Glomerular endothelial cell (primary cell): ENCODE measurements around the gene PI4KA. TPM values are rescaled to one million over a fixed set of nuclear protein-coding genes. Genes with fewer than 3 reads are reported as not detected.
"Not testable (repeated sequence)": the region's sequence is repeated elsewhere in the genome, so short reads cannot be mapped to it uniquely, and the experiment has no call there.

ENCODE experiments used
- DNase-seq: peaks from one replicate; pipeline ENCODE4 v3.0.0-alpha.2; 2011; ENCODE audit warnings: low read depth, low spot score; ENCODE audit errors: extremely low read depth
- total RNA-seq: library from RNA; depleted of rRNA; stranded (reverse); fragments of >200 nt; gene quantifications from 2 replicates; pipeline ENCODE4 v1.2.3, GENCODE V29; 2015

PI4KA gene
- total RNA-seq, 1 donor from 2014 or later, result 62.8 TPM

GRCh38 chr22:20671409-20672081, 187.1 kb downstream of the PI4KA start:
- no peak for DNase-seq

GRCh38 chr22:20670457-20671261, 188.0 kb downstream of the PI4KA start:
- not testable (repeated sequence) for DNase-seq

GRCh38 chr22:20669884-20670283, 188.7 kb downstream of the PI4KA start:
- DNase-seq, result not testable (repeated sequence)

- DNase-seq, result not testable (repeated sequence)
Observed at GRCh38 chr22:20669471-20669870, 189.1 kb downstream of the PI4KA start.

GRCh38 chr22:20668769-20669168, 189.8 kb downstream of the PI4KA start:
- DNase-seq, result not testable (repeated sequence)

GRCh38 chr22:20668226-20668625, 190.4 kb downstream of the PI4KA start:
- DNase-seq, result not testable (repeated sequence)

GRCh38 chr22:20667548-20667947, 191.1 kb downstream of the PI4KA start:
- DNase-seq, result not testable (repeated sequence)

- no peak for DNase-seq
Observed at GRCh38 chr22:20666560-20666959, 192.1 kb downstream of the PI4KA start.

- no peak for DNase-seq
Observed at GRCh38 chr22:20664594-20664959, 194.0 kb downstream of the PI4KA start.

GRCh38 chr22:20663941-20664593, 194.5 kb downstream of the PI4KA start:
- DNase-seq, result no peak

- no peak for DNase-seq
Observed at GRCh38 chr22:20663137-20663828, 195.3 kb downstream of the PI4KA start.

- DNase-seq, result not testable (repeated sequence)
Observed at GRCh38 chr22:20662524-20663036, 196.0 kb downstream of the PI4KA start.

GRCh38 chr22:20661473-20661872, 197.1 kb downstream of the PI4KA start:
- DNase-seq, result no peak

GRCh38 chr22:20660441-20661054, 198.1 kb downstream of the PI4KA start:
- DNase-seq, result no peak

GRCh38 chr22:20659920-20660319, 198.7 kb downstream of the PI4KA start:
- DNase-seq, result no peak

- no peak for DNase-seq
Observed at GRCh38 chr22:20659258-20659657, 199.4 kb downstream of the PI4KA start.

GRCh38 chr22:20658433-20659222, 200.0 kb downstream of the PI4KA start:
- no peak for DNase-seq

- DNase-seq, result no peak
Observed at GRCh38 chr22:20657963-20658362, 200.6 kb downstream of the PI4KA start.
